Hepatocyte (in vitro differentiated cells): Measurements from ENCODE around the gene RAB6A.

Experiments used
- CTCF ChIP-seq: fragments of 200-600 bp; sonication (generic); IDR thresholded peaks from 2 replicates; pipeline ENCODE4 v1.5.1; 2016; ENCODE audit warnings: antibody characterized with exemption, mild to moderate bottlenecking; ENCODE audit not compliant: poor library complexity
- EZH2phosphoT487 ChIP-seq: fragments of 200-600 bp; sonication (generic); IDR thresholded peaks from one replicate; pipeline ENCODE4 v1.6.1; 2018; ENCODE audit warnings: antibody characterized with exemption, mild to moderate bottlenecking, low read depth, moderate library complexity; ENCODE audit not compliant: unreplicated experiment, severe bottlenecking

GRCh38 chr11:73633999-73634398 is 126.9 kb downstream of the RAB6A start:
- TF ChIP-seq EZH2phosphoT487 (no peak), CTCF (no peak)
